NCI-H460 (cell line): ENCODE data around the gene SIRT5. TPM values are rescaled to one million over a fixed set of nuclear protein-coding genes. Genes with fewer than 3 reads are reported as not detected.

ENCODE experiments used
- DNase-seq: peaks from one replicate; pipeline ENCODE4 v3.0.0-alpha.2; 2016; ENCODE audit warnings: low read depth; ENCODE audit errors: extremely low read depth
- total RNA-seq: library from RNA; depleted of rRNA; stranded (reverse); fragments of >200 nt; shearing (Covaris generic); gene quantifications from 2 replicates; pipeline ENCODE4 v1.2.3, GENCODE V29; 2014

Gene SIRT5
- total RNA-seq, 1 experiment from 2014 or later: 12.7 TPM

GRCh38 chr6:13550656-13551055, 23.7 kb upstream of the SIRT5 start:
- DNase-seq: no peak

- no peak for DNase-seq
Observed at GRCh38 chr6:13553646-13554045, 20.8 kb upstream of the SIRT5 start.

DNA sequence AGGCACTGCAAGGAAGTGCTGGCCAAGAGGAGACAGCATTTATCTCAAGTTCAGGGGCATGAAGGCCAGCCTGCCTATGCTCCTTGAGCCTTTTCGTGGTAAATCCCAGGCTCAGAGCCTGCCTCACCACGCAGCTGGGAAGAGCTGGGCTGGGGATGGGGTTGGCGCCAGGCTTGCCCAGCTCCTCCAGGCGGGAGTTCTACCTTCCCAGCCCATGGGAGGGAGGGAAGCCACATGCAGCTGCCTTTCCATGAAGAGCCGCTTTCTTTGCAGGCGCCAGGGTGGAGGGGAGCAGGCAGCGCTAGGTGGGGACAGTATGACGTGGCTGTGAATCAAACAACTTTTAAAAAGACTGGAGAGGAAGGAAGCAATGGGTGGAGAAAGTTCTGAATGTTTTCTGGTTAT, 19.5 kb upstream of the SIRT5 start:
- DNase-seq: no peak

GRCh38 chr6:13557841-13558240, 16.6 kb upstream of the SIRT5 start:
- no peak for DNase-seq

GRCh38 chr6:13558718-13559117, 15.7 kb upstream of the SIRT5 start:
- no peak for DNase-seq

- DNase-seq: no peak
Observed at GRCh38 chr6:13559251-13559650, 15.2 kb upstream of the SIRT5 start.

DNA sequence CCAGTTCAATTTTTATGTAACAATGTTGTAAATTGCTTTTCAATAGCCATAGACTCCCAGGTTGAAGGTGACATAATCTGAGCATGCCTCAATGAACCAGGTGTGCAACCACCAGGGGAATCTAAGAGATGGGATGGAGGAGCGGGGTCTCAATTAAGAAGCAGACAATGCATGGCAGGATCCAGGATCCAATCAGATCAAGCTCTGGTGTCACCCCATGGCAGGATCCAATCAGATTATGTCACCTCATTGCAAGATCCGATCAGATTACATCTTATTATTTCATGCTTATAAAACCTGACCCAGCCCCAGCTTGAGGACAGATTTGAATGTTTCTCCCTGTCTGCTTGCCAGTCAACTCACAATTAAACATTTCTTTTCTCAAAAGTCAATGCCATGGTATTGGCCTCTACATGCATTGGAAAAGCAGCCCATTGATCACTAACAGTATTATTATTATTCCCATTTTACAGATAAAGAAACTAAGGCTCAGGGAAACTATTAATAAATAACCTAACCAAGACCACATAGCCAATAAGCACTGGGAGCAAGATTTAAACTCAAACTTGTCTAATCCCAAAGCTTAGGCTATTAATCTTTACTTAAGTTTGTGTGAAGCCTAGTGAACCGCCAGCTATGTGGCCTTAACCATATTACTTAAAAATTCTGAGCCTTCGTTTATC, 14.3 kb upstream of the SIRT5 start:
- no peak for DNase-seq

DNA sequence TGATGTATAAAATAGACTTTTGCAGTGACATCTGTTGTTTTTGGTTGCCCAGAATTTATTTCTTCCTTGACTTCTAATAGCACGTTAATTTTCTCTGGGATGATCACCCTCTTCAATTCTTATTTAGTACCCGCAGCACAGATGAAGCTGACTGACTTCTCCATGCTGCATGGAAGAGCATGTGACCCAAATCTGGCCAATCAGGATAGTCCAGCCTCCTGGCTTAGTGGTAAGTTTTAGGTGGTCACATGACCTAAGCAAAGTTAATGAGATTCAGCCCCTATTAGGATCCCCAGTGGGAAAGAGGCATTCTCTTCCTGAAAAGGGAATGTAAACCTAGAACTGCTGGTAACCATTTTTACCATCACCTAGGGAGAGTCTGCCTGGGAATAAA, 13.8 kb upstream of the SIRT5 start:
- DNase-seq: no peak

- no peak for DNase-seq
Observed at GRCh38 chr6:13561624-13562267, 12.7 kb upstream of the SIRT5 start.

DNA sequence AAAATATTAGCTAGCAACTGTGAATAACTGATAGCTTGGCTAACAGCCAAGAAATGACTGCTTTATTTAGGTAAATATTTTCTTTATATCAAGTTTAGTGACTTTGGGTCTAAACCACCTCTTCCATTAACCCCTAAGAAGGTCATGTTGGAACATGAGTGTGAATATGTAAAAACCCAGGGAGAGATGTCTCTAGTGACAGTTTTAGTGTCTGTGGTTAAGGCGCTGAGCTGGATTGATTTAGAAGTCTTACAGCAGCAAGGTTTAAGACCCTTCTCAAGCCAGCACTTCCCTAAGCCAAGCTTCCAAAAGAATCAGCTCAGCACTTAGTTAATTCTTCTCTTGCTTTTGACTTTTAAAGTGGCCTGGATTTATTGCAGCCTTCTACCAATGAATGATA, 11.4 kb upstream of the SIRT5 start:
- no peak for DNase-seq

DNA sequence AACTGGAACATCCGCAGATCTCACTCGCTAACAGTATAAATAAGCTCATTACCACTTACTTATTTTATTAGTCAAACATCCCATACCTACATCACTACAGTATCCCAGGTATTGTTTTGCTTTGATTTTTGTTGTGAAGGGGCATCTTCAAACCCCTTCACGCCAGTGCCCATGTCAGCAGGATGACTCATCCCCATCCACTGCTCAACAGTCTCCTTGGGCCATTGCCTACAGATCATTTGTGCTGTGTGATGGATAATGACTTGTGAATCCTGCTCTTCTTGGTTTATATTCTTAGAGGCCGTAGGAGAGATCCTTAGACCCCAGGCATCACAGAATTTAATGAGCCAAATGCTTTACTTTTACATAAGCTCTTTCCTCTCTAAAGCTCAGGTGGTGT, 8.5 kb upstream of the SIRT5 start:
- no peak for DNase-seq

GRCh38 chr6:13566500-13566899, 7.9 kb upstream of the SIRT5 start:
- no peak for DNase-seq

DNA sequence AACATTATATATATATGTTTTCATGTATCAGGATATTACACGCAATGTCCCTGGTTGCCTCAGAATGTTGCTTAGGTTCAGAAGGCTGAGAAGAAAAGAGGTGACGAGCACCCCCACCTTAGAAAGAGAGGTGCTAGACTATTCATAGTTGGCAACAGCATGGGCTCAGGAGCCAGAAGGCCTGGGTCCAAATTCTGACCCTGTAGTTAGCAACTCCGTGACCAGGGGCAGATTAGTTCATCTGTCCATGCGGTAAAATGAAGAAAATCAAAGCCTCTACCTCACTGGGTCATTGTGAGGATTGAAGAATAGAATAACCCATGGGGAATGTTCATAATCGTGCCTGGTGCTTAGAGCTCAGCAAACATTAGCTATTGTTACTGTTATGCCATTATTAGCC, 5.4 kb upstream of the SIRT5 start:
- DNase-seq: no peak

DNA sequence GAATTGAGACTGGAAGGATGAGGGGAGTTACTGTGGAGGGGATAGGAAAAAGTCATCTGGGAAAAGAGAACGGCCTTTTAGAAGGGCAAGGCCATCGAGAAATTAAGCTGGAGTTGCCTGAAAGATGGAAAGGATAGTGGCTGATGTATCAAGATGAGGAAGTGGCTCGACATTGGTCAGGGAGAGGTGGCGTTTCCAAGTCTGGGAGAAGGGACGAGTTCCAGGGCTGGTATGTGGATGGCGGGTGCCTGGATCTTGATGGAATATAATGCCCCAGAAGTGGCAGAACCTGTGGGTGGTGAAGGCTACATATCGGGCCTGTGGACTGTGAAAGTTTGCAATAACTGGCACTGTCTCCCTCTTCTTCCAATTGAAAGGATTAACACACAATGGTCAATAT, 2.2 kb upstream of the SIRT5 start:
- DNase-seq: no peak

DNA sequence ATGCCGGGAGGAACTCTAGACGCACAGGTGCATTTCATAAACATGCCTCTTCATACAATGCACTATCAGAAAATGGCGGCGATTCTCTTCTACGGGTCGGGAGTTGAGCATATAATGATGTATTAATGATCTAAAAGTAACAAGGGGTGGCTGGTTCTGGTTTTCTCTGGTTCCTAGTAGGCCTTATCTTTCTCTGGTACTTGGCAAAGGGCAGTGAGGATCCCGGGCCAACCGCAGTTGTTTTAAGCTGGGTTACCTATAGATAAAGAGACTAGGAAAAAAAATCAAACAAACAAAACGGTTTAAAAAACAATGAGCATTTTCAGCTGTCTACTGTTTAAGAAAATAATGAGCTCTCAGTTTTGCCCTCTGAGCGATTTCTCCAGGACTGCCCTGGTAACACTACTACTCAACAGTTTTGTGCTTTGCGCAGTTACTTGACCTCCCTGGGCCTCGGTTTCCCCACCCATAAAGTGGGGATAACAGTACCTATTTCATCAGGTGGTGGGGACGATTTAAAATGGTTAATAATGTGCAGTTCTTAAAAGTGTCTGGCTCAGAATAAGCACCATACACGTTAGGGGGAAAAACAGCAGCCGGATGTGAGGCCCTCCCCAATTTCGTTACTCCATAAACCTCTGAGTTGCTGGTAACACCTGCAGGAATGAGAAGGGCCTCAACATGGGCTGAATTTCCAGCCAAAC, 1.3 kb upstream of the SIRT5 start:
- no peak for DNase-seq

DNA sequence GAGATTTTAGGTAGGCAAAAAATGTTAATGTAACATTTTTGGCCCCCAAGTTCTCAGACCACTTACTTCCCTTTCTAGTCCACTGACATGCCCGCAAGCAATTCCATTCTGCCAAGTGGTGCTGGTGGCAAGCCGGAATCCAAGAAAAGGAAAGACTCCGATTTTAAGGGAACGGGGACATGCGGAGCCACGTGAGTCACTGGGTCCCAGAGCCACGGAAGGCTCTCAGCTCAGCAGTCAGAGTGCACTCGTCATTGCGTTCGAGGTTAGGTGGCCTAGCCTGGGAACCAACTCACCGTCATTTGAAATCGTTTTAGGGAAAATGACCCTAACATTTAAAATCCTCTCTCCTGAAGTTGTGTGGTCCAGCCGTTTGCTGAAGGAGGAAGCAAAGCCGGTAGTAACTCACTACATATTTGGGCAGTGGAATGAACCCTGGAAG, 711 bp upstream of the SIRT5 start:
- DNase-seq: peak; percentile 13

GRCh38 chr6:13574149-13574570, 241 bp upstream of the SIRT5 start:
- DNase-seq: peak; percentile 84

DNA sequence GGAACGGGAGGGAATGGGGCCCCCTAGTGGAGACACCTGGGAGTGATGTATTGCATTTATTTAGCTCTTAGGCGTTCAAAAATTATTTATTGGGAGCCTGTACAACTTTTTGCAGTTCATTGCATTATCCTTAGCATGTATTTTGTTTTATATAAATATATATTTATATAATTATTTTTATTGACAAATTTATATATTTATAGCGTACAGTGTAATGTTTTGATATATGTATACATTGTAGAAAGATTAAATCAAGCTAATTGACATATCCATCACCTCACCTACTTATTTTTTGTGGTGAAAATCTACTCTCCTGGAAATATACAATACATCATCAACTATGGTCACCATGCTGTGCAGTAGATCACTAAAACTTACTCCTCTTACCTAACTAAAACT, 975 bp downstream of the SIRT5 start:
- no peak for DNase-seq

- no peak for DNase-seq
Observed at GRCh38 chr6:13576017-13576416, 1.6 kb downstream of the SIRT5 start.

DNA sequence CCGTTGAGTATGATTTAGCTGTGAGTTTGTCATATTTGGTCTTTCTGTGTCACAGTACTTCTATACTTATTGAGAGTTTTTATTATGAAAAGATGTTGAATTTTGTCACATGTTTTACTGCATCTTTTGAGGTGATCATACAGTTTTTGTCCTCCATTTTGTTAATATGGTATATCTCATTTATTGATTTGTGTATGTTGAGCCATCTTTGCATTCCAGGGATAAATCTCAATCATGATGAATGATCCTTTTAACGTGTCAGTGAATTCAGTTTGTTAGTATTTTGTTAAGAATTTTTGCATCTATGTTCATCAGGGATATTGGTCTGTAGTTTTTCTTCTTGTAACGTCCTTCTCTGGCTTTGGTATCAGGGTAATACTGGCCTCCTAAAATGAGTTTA, 3.5 kb downstream of the SIRT5 start:
- no peak for DNase-seq

GRCh38 chr6:13579911-13580310, 5.5 kb downstream of the SIRT5 start:
- no peak for DNase-seq

DNA sequence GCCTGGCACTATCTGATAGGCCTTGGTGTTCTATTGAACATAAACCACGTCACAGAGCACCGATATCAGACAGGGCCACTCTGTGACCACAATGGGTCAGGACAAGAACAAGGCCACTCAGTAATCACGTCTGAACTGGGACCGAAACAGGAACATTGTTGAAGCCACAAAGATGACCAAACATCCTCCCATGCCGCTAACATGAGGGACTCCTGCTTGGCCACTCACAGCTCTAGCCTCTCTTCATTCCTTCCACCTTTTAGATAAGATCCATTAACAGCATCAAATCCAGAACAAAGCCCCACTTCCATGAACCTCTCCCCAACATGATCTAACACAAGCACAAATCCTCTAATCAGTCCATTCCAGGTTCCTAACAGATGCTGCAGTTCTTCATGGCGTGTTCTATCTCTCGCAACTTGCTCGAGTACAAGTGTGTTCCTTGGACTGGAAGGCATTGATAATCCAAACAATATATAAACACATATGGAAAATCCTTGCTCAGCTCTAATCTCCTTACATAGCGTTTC, 7.4 kb downstream of the SIRT5 start:
- no peak for DNase-seq
